Measurements from ENCODE around the gene MEIS2.

- no peak for TF ChIP-seq FOS (IDR thresholded peaks at IDR 0.05; ENCODE audit: borderline replicate concordance, insufficient read depth, low read length)
- TF ChIP-seq, protein P1, sequence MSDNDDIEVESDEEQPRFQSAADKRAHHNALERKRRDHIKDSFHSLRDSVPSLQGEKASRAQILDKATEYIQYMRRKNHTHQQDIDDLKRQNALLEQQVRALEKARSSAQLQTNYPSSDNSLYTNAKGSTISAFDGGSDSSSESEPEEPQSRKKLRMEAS (IDR thresholded peaks at IDR 0.05; ENCODE audit: insufficient read depth, insufficient read length), result no peak
- TF ChIP-seq, protein P2, sequence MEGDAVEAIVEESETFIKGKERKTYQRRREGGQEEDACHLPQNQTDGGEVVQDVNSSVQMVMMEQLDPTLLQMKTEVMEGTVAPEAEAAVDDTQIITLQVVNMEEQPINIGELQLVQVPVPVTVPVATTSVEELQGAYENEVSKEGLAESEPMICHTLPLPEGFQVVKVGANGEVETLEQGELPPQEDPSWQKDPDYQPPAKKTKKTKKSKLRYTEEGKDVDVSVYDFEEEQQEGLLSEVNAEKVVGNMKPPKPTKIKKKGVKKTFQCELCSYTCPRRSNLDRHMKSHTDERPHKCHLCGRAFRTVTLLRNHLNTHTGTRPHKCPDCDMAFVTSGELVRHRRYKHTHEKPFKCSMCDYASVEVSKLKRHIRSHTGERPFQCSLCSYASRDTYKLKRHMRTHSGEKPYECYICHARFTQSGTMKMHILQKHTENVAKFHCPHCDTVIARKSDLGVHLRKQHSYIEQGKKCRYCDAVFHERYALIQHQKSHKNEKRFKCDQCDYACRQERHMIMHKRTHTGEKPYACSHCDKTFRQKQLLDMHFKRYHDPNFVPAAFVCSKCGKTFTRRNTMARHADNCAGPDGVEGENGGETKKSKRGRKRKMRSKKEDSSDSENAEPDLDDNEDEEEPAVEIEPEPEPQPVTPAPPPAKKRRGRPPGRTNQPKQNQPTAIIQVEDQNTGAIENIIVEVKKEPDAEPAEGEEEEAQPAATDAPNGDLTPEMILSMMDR (IDR thresholded peaks at IDR 0.05; ENCODE audit: extremely low read depth in 1 of 2, insufficient read depth in 1 of 2, low read depth in 1 of 2, low read length in 2 of 2), result no peak
- no peak for TF ChIP-seq POLR2AphosphoS5 (IDR thresholded peaks at IDR 0.05; ENCODE audit: insufficient read depth, low read depth, low read length)
- TF ChIP-seq EZH2 (IDR thresholded peaks at IDR 0.05; ENCODE audit: borderline replicate concordance, low read depth, low read length, severe bottlenecking), result no peak
Measured at GRCh38 chr15:37028625-37029296, 71.6 kb downstream of the MEIS2 start.
